T-helper 1 cell (primary cell): ENCODE data around the gene RPLP2.

Source experiments
- DNase-seq, 5 donors: peaks; one replicate each; pipeline ENCODE4 v3.0.0-alpha.2; 2012 to 2020

The RPLP2 gene

DNA sequence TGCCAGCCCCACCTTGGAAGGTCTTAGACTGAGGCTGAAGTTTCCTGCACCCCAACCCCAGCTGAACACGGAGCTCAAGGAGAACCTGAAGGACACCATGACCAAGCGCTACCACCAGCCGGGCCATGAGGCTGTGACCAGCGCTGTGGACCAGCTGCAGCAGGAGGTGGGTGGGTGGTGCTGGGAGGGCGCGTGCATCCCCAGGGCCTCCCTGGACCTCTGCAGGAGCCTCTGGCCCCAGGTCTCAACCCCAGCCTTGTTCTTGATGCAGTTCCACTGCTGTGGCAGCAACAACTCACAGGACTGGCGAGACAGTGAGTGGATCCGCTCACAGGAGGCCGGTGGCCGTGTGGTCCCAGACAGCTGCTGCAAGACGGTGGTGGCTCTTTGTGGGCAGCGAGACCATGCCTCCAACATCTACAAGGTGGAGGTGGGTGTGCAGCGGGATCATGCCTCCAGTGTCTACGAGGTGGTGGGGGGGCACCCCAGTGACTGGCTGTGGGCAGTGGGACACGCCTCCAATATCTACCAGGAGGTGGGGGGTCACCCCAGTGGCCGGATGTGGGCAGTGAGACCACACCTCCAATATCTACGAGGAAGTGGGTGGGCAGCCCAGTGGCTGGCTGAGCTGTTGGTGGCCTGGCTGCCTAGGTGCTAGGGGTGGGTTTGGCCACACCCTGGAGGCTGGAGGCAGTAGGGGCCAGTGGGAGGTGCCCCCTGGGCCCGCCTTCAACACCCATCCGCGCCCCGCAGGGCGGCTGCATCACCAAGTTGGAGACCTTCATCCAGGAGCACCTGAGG lies 27.6 kb downstream of the RPLP2 start:
- DNase-seq: no peak

DNA sequence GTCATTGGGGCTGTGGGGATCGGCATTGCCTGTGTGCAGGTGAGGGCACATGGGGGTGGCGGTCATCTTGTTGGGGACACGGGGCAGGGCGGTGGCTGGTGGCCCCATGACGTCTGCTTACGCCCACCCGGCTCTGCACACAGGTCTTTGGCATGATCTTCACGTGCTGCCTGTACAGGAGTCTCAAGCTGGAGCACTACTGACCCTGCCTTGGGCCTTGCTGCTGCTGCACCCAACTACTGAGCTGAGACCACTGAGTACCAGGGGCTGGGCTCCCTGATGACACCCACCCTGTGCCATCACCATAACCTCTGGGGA lies 28.2 kb downstream of the RPLP2 start:
- DNase-seq: no peak

DNA sequence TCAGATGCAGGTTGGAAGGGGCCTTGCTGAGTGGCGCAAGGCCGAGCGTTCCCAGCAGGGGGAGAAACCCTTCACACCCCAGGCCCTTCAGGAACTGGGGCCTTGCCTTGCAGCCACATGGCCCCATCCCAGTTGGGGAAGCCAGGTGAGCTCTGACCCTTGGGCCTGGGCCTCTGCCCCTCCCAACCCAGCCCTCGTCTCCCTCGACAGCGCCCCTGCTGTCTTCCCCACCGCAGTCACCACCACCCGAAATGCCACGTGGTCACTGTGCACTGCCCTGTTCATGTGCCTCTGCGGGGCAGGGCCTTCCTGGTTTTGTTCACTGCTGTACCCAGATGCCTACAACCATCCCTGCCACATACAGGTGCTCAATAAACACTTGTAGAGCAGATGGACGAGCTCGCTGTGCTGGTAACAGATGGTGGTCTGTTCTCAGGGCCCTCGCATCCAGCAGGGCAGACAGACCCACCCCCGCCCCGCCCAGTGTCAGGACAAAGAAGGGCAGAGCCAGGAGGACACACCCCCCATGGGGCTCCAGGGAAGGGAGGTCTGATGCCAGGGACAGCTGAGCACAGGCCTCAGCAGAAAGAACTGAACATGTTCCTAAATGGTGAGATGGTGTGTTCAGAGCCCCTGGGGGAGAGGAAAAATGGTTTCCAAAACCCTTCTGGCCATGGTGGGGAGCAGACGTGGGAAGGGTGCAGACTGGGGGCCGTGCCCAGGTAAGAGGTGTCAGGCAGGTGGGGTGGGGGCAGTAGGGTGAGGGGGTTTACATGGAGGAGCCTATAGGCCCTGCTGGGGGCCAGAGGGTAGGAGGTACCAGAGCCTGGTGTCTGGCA lies 28.9 kb downstream of the RPLP2 start:
- no peak for DNase-seq

DNA sequence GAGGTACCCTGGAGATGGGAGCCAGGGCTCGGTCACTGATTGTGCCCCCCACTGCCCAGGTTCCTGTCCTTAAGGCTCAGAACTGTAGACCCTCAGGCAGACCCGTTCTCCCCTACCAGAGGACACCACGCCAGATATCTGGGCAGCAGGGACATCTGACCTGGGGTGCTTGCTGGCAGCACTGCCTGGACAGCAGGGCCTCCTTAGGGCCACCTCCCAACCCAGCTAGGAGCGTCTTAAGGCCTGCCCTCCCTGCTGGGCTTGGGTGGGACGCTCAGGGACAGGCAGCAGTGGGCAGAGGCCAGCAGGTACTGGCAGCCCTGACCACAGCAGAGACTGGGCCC lies 29.5 kb downstream of the RPLP2 start:
- DNase-seq: no peak

DNA sequence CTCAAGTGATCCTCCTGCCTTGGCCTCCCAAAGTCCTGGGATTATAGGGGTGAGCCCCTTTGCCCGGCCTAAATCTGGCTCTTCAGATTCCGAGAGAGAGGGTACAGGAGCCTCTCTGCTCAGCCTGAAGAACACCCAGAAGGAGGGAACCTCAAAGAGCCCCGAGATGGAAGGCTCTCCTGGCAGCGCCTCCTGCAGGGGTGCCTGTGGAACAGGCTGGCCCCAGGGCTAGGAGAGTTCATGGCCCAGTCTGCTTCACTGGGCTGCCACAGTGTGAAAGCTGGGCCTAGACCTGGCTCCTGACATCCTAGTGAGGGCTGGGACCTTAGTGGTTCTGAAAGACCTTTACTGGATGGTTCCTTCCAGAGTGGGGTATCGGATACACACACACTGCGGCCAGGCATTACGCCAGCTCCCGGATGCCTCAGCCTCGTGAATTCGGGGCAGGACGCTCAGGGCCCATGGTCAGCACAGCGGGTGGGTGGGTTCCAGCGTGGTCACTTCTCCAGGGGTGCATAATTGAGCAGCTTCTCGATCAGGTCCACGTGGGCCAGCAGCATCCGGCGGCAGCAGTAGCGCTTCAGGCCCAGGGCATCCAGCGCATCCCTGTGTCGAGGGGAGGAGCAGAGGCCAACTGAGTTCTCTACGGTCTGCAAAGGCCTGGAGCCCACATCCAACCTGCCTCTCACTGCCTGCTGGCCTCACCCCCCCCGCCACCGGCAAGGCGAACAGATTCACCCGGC lies 30.3 kb downstream of the RPLP2 start:
- DNase-seq: no peak

DNA sequence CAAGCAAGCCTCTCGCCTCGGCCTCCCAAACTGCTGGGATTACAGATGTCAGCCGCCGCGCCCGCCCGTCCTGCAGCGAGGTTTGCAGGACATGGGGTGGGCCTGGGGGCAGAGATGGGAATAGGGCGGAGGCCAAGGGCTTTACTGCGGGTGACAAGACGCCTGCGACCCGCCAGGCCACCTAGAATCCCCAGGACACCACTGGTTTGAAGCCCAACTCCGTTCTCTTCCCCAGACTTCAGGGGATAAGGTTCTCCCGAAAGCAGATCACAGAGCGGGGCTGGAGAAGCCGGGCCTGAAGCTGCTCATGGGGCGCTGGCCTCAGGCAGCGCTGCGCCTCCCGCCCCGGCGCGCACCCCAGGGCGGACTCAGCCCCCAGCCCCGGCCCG lies 32.2 kb downstream of the RPLP2 start:
- no peak for DNase-seq

DNA sequence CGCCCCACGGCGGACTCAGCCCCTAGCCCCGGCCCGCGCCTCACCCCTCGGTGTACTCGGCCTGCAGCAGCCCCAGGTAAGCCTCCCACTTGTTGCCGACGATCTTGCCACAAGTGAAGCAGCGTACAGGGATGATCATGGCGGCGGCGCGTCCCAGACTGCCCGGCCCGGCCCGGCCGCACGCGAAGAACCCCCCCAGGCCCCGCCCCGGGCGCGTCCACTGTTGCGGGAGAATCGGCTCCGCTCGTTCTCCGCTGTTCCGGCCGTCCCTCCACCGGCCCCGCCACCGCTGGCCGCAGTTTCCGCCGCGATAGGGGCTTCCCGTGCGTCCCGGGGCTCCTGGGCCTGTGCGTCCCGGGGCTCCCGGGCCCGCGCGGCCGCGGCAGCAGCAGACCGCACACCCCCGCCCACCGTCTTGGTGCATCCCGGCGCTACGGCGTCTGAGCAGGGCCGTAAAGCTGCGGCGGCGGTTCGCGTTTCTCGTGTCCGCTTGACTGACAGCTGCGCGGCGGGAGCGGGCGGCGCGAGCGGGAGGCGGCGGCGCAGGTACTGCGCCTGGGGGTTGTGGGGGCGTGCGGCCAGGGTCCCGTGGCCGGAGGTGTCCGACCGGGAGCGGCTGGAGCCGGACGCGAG lies 32.7 kb downstream of the RPLP2 start, which contains the start of the genes POLR2L and TSPAN4:
Gene POLR2L, minus strand, starts transcription at position 160 of the 633 bp plus-strand sequence. Its CDS starts 21 bp downstream, at position 139.
Gene TSPAN4, plus strand, starts transcription at position 483 of the 633 bp plus-strand sequence. CDS start 7,453 bp downstream, outside the sequence.
- DNase-seq: peak; percentile 75 to 85 (median 82)

DNA sequence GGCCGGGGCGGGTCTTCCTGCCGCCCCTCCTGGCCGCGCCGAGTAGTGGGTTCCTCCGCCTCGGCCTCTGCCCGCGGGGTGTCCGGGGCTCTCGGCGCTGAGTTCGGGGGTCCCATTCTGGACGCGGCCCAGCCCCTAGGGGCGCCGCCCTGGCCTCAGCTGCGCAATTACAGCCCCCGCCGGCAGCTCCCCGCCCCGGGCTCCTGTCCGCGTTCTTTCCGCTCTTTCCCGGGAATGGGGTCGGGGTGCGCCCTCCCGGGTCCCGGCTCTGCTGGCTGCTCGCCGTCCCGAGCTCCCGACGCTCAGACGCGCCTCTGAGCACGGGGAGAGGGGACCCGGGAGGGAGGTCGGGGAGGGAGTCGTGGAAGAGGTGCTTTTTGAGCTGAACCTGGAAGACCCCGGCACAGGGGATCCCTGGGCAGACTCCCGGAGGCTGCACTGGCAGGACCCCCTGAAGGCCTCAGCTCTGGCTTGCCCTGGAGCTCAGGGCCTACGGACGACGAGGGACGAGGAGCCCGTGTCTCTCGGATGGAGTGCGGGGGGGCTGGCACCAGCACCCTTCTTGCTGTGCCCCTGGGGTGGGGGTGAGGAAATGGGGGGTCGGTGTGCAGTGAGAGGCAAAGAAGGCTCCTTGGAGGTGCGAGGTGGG lies 33.4 kb downstream of the RPLP2 start:
- no peak for DNase-seq

DNA sequence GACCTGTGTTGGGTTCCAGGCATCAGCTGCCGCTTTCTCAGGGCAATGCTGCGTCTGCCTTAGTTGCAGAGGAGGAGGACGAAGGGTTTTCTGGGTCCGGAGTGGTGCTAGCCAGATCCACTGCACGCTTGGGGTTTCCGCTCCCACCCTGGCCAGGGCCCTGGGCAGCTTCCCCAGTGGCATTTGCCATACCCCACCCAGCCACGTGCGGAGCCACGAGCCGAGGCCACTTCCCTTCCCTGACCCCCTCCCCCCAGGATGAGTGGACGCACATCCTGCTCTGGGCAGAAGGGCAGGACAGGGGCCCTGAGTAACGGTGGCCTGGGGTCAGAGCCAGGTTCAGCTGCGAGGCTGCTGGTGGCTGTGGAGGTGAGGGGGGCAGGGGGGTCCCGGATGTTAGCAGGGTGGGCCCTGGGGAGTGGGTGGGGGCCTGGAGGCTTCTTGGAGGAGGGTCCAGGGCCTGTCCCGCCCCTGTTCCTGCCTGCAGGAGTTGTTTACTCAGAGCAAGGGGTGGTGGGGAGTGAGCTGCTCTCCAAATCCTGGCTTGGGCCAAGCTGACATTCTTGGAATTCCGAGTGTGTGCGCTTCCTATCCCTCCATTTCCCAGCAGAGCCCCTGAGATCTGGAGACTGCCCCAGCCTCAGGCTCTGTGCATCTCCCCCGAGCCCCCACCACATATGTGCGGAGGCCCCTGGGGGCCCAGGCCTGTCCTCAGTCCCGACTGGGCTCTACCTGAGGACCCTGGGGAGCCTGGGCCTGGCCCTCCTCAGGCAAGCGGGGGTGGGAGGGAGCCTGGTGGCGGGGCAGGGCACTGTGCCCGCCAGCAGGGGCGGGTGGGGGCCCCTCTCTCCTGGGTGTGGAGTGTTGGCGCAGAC lies 34.3 kb downstream of the RPLP2 start:
- no peak for DNase-seq

DNA sequence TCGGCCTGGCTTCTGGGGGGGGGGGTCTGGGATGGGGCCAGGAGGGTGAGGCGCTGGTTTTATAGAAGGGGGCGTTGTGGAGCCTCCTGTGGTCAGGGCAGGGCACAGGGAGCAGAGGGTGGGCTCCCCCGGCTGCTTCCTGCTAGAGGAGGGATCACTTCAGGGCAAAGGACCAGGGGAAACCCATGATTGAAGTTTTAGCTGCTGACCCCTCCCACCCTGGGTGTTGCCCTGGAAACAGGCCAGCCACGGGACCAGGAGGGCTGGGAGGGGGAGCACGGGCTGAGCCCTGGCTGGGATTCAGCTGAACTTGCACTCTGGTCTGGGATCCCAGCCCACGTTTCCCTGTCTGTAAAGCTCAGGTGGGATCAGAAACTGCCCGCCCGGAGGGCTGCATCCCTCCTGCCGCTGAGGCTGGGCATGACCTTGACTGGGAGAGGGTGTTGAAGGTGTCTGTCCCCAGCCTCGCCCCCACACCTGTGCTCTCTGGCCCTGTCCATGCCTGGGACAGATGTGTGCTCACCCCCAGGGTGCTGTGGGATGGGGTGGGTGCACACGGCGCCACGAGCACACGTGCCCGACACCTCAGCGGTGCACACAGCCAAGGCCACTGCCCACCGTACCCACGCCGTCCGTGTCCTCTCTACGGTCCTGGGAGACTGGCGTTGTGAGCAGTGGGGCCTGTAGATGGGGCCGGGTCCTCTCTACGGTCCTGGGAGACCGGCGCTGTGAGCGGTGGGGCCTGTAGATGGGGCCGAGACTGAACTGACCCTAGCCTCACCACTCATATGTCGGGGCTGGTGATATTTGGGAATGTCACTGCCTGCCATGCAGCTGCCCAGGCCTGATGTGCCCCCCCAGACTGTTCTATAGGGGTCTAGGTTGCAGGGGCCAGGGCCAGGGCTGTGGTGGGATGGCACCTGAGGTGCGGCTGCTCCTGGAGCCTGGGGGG lies 35.2 kb downstream of the RPLP2 start:
- DNase-seq: no peak

DNA sequence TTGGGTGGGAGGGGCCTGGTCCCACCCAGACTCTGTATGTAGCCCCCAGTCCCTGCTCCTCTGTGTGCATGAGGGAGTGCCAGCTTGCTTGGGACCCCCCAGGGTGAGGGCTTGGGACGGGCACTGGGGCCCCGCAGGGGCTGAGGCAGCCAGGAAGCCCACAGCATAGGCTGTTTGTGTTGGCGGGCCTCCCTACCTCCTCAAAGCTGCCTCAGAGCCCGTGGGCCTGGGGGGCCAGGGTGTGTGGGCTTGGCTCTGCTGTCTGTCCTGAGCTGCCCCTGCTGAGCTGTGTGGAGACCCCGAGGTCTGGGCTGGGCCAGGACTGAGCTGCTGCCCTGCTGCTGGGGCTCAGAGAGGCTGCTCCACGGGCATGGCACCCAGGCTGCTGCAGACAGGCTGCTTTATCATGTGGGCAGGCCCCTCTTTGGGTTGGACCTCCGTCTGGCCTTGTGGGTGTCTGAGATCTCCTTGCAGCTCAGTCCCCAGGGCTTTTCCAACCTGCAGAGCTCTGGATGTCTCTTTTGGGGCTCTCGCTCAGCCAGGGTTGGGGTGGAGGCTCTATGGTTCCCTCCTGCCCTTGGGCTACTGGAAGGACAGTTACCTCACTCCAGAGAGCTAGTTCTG lies 36.2 kb downstream of the RPLP2 start:
- DNase-seq: no peak

DNA sequence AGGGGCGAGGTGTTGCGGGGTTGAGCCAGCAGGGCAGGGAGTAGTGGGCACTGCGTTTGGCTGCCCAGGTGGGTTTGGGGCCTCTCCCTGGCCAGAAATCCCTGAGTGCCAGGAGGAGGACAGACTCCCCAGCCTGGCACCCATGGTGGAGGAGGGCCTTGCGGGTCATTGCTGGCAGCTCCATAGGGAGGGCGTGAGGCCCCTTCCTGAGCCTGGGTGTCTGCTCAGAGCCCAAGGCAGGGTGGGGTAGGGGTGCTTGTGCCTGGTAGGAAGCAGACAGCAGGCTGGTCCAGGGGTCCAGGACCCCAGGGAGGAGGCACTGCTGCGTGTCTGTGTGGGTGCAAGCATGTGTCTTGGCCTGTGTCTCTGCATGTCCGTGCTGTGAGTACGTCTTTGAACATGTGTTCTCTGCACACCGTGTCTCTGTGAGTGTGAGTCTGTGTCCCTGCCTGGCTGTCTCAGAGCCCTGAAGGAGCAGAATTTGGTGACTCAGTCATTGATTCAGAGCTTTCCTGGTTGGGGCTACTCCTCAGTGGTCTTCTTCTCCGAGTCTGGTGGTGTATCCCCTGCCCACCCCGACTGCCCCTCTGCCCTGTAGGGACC lies 36.8 kb downstream of the RPLP2 start:
- DNase-seq: no peak

DNA sequence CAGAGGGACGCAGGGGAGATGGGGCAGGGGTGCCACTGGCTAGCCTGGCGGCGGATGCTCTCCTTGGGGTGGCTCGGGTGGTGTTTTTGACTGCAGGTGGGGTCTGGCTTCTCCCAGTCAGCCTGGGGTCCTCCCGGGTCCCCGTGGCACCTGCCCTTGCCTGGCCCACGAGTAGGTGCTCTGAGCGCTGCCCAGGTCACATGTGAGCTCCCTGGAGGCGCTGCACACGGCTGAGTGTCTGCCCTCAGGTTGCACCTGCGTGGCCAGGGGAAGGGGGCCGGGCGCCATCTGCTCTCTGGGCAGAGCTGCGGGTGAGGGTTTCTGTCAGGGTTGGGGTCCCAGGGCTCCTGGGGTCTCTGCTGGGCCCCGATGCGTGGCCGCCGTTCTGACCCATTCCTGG lies 38.1 kb downstream of the RPLP2 start:
- DNase-seq: no peak

DNA sequence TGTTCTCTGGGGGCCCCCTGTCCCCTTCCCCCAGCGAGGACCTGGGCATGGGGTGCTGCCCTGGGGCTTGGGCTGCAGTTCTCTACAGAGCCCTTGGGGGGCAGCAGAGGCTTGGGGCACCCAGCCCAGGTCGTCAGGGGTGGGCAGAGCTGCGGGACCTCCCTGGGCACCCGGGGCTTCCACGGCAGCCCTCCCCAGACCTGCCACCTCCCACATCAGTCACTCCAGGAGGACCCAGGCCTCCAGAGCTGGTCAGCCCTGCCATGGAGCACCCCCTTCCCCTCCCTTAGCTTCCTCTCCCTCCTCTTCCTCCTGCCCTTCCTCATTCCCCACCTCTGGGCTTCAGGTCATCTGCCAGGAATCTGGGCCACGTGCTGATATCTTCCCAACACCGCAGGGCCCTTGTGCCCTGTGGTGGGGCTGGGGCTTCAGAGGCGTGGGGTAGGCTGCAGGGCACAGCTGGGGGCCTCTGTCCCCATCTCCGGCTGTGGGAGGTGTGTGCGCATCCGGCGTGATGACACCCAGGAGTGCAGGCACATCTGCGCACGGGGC lies 38.7 kb downstream of the RPLP2 start:
- peak; percentile 31 to 61 (median 48) for DNase-seq

DNA sequence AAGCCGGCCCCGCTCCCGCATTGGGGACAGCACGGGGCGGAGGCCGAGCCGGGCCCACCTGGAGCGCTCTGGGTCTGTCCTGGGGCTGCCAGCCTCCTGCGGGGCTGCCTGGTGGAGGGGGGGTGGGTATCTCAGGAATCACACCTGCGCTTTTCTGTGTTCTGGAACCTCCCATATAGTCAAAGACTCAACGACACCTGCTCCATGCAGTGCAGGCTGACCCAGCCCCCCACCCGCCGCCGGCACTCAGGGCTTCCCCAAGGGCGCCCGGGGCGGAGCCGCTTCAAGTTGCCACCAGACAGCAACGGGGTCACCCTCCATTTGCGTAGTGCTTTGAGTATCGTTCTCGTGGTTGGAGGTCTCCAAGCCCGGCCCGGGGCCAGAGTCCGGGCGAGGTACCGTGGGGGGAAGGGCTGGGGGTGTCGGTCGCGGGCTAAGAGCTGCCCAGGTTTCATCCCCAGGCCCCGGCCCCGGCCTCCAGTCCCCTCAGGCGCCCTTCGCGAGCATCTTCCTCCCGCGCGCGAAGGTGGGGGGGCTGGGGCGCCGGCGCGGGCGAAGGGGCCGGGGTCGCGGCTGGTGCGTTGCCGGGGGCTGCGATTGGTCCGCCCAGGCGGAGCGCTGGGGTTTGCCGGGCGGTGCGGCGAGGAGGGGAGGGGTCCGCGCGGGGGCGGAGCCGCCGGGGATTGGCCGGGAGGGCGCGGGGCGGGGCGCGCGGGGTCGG lies 39.5 kb downstream of the RPLP2 start:
- DNase-seq: peak in 1 of 5 donors; percentile 35

DNA sequence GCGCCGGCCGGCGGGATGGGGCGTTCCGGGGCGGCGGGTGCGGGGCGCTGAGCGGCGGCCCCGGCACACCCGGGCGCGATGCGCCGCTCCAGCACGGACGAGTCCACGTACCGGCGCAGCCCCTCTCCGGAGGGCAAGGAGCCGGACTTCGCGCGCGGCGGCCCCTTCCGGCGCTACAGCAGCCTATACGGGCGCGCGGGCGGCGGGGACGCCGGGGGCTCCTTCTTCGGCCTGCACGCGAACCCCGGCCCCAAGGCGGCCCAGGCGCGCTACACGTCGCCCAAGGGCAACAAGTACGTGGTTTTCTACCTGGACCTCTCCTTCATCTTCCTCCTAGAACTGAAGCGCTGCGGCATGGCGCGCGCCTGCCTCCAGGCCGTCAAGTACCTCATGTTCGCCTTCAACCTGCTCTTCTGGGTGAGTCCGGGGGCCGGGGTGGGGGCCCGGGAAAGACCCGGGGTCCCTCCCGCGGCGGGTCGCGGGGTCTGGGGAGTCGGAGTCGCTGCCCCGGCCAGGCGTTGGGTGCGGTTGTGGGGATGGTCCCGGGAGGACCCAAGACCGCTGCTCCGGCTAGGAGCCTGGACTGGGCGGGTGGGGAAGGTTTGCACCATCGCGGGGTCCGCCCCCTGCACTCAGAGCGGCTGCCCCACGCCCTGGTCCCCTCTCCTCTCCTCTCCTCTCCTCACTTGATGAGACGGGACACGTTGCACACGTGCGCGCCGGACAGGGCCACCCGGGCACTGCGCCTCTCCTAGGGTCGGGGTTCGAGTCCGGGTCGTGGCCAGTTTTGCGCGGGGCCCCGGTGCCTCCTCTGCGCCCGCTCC lies 40.4 kb downstream of the RPLP2 start:
- no peak for DNase-seq
